ENCODE measurements around the gene FGF7.

GRCh38 chr15:49462232-49462844 lies 39.3 kb downstream of the FGF7 start:
- TF ChIP-seq CTCF (IDR thresholded peaks at IDR 0.05): no peak
- TF ChIP-seq POLR2A (IDR thresholded peaks at IDR 0.05): no peak
